ENCODE data around the gene CARD8.
"Not testable (repeated sequence)": the region's sequence is repeated elsewhere in the genome, so short reads cannot be mapped to it uniquely, and the experiment has no call there.

CARD8 gene, protein sequence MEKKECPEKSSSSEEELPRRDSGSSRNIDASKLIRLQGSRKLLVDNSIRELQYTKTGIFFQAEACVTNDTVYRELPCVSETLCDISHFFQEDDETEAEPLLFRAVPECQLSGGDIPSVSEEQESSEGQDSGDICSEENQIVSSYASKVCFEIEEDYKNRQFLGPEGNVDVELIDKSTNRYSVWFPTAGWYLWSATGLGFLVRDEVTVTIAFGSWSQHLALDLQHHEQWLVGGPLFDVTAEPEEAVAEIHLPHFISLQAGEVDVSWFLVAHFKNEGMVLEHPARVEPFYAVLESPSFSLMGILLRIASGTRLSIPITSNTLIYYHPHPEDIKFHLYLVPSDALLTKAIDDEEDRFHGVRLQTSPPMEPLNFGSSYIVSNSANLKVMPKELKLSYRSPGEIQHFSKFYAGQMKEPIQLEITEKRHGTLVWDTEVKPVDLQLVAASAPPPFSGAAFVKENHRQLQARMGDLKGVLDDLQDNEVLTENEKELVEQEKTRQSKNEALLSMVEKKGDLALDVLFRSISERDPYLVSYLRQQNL

DNA sequence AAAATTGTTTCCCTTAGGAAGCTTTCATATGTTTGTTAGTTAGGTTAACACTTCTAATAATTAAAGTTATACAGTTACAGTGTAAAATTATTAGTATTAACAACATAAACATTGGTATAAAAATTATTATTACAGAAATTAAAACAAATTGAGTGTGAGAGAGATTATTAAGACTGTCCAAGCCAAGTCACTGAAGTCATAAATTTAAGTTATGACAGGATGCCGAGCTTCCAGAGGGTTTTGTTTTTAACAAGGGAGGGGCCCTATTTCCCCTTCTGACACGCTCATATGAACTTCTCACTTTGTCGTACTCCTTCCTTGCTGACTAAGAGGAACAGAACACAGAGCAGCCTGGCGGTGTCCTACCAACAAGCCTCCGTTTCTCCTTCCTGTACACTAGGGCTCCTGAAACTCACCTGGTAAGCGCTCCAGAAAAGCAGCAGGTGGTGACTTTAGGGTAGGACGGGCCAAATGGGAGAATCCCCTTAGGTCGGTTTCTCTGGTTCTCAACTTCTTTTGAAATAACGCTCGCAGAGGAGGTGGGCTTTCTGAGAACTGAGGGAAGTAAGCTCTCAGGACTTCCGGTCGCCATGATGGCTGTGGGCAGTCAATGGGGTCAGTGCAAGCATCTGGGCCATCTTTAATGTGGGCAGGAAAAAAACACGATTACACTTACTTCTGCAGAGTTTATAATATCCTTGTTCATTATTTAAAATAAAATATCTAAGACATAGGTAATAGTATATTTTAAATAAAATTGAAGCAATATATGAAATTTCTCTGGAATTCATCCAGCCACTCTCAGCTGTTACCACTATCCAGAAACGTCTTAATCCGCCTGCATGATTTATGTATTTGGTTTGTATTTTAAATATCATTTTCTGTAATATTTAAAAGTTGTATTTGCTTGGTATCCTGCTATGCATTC lies at the start of gene CARD8:
Gene CARD8, minus strand, starts transcription at position 537 of the 928 bp plus-strand sequence. CDS start 14,892 bp downstream, outside the sequence.
- DNase-seq = peak; percentile 96

DNA sequence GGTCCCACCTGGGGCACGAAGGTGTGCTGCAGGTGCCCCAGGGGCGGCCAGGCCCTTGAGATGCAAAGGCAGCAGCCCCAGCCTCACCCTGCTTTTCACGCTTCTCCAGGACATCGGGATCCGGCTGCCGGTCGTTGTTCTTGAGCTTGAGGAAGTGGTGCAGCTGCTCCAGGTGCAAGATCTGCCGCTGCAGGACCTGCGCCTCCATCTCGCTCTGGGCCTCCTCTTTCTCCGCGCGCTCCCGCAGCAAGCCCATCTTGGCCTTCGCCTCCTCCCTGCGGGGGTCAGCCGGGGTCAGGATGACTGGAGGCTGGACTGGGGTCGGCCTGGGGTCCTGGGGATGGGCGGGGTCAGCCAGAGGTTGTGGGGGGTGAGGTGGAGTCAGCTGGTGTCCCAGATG lies 48.2 kb upstream of the CARD8 start:
- DNase-seq = no peak

DNA sequence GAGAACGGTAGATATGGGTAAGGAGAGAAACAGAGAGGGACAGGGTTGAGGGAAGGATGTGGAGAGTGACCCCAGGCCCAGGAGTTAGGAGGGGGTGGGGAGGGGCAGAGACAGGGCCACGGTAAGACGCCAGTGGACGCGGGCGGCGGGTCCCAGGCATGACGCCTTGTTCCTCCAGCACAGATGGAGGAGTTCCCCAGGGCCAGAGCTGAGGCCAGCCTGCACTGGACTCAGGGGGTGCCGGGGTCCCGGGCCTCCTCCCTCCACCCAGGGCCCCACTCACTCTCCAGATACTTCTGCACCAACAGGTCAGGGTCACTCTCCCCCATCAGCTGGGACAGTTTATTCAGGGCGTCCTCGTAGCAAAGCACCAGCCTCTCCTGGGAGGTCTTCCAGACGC lies 47.7 kb upstream of the CARD8 start:
- DNase-seq = no peak

DNA sequence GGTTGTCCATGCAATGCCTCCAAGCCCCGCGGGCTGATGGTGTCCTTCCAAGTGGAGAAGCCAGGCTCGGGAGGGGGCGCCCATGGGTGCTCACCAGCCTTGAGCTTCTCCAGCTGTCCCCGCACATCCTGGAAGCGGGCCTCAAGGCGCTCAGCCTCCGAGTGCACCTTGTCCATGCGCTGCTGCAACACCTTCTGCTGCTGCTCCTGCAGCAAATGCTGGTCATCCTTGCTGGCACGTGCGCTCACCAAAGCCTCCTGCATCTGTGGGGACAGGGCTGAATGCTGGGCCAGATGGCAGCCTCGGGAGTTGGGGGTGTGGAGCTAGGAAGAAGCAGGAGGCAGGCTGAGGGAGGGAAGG lies 46.9 kb upstream of the CARD8 start:
- DNase-seq = no peak

DNA sequence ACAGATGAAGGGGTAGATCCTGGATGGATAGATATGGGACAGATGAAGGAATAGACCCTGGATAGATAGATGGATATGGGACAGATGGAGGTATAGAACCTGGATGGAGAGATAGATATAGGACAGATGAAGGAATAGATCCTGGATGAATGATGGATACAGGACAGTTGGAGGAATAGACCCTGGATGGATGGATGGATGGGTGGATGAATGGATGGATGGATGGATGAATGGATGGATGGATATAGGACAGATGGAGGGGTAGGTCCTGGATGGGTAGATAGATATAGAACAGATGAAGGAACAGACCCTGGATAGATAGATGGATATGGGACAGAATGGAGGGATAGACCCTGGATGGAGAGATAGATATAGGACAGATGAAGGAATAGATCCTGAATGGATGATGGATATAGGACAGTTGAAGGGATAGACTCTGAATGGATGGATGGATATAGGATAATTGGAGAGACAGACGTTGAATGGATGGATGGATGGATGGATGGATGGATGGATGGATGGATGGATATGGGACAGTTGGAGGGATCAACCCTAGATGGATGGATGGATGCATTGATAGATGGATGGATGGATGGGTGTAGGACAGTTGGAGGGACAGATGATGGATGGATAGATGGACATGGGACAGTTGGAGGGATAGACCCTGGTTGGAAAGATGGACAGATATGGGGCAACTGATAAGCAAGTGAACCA lies 46.3 kb upstream of the CARD8 start:
- no peak for DNase-seq

DNA sequence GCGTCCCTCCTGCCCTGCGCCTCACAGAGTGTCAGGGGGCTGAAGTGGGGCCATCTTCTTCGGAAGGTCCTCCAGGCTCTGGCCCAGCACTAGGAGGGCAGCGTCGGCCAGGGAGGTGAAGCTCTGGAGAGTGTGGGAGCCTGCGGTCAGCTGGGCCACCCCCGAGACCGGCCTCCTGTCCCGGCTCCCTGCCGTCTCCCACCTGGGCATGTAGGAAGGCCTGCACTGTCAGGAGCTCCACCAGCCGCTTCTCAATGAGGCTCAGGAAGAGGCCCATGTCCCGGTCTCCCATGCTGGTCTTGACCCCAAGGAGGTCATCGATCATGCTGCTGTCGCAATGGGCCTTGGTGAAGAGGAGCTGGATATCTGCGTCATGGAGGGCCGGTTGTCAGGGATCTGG lies 42.3 kb upstream of the CARD8 start:
- no peak for DNase-seq

DNA sequence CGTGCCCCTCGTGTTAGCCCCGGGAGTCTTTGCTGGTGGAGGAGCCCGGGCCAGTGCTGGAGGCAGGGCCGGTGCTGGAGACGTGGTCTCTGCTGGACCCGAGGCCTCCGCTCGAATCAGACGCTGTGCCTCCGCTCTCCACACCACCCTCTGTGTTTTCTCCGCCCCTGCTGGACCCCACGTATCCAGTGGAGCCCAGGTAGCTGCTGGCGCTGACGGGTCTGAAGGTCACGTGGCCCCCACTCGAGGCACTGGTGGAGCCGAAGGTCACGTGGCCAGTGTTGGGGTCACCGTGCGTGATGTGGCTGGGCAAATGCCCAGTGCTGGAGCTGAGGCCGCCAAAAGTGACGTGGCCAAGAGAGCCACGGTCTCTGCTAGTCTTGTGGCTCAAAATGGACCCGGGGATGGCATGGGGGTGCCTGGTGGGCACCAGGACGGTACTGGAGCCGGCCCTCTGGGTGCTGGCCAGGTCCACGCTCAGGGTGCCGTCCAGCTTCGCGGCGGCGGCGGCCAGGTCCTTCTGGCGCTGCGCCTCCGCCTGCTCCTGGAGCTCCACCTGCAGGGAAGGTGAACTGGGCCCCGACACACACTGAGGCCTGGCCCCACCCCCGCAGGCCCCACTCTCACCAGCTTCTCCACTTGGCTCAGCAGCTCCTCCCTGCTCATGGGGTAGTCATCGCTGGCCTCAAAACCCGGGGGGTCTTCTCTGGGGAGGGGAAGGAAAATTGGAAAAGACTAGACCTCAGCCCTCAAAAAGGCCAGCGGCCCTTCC lies 41.4 kb upstream of the CARD8 start:
- no peak for DNase-seq

DNA sequence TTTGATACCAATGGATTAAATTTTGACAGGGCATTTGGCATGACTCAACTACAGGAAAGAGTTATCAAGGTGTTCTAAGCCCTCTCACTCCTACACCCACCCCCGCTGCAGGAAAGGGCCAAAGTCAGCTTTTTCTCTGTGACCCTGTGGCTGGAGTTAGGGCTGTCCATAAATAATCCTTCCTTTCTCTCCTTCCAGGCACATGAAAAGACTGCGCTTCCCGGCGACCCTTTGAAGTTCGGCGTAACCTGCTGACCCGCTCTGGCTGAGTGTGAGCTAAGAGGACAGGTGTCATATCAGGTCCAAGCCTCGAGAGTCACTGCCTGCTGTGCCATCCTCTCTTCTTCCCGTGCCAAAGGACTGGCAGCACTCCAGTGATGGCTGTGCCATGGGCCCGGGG lies 39.7 kb upstream of the CARD8 start:
- no peak for DNase-seq

DNA sequence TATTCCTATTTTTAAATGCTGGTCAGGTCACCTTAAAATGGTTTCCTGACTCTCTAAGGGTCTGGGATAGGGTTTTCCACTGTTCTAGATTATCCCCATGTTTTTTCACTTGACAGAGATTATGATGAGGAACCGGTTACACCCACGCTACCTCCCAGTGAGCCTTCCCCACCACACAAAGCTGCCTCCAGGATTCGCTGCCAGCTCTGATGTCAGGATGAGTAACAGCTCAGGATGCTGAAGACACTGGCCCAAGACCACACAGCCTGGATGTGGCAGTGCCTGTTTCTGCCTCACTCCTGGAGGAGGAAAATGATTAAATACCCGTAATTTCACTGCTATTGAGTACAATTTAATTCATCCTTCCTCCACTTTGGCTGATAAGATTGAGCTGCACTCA lies 37.1 kb upstream of the CARD8 start:
- DNase-seq = no peak

DNA sequence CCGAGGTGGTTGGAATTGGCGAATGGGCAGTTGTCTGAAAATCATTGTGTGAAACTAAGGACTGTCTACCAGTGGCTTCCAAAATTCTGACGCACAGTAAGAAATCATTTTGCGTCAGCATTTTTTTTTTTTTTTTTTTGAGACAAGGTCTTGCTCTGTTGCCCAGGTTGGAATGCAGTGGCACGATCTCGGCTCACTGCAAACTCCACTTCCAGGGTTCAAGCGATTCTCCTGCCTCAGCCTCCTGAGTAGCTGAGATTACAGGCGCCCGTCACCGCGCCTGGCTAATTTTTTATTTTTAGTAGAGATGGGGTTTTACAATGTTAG lies 35.7 kb upstream of the CARD8 start:
- not testable (repeated sequence) for DNase-seq

DNA sequence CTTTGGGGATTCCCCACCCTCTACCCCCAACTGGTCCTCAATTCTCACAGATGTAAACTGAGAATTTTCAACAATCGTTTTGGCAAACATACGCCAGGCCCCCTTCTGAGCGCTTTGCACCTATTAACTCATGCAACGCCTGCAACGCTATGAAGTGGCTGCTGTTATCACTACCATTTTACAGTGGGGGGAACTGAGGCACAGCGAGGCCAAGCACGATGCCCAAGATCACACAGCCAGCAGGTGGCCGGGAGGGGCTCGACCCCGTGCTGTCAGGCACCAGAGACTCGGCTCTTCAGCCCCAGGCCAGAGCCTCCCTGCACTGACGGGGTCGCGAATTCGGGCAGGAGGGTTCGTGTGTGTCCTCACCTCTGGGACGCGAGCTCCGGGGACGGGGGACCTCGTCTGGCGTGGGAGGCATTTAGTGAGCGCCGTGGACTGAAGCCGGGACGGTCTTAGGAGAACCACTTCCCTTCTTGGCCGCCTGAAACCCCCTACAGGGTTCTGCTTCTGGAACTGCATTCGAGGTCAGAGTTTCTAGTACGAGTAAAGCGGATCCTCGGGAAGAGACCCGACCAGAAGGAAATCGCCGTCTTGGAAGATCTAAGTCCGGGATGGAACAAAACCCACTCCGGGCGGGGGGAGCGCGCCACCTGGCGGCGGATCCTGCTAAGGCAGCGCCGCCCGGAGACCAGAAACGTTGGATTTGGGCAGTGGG lies 35.2 kb upstream of the CARD8 start:
- DNase-seq = no peak

DNA sequence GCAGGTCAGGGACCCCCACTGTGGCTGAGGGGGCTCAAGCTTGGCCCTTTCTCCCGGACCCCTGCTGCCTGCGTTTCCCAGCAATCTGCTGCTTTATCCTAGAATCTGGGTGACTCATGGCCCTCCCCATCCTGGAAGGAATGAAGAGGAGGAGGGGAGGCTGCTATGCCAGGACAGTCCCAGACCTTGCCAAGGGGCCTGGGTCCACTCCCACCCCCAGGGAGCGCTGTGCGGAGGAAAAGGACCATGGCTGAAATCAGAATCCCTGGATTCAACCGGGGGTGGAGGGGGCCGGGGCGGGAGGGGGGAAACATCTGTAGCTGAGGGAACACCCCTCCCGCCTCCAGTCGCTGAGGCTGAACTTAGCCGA lies 34.7 kb upstream of the CARD8 start:
- no peak for DNase-seq

DNA sequence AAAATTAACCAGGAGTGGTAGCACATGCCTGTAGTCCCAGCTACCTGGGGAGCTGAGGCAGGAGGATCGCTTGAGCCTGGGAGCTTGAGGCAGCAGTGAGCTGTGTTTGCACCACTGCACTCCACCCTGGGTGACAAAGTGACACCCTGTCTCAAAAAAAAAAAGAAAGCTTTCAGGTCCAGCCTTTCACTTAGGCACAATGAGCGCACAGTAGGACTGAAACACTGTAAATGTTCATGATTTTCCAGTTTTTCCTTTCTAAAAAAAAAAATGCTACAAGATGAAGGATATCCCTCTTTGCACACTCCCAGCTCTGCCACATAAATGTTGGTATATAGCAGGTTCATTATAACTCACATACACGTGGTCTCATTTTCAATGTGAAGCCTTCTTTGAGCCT lies 32.0 kb upstream of the CARD8 start:
- DNase-seq = no peak

DNA sequence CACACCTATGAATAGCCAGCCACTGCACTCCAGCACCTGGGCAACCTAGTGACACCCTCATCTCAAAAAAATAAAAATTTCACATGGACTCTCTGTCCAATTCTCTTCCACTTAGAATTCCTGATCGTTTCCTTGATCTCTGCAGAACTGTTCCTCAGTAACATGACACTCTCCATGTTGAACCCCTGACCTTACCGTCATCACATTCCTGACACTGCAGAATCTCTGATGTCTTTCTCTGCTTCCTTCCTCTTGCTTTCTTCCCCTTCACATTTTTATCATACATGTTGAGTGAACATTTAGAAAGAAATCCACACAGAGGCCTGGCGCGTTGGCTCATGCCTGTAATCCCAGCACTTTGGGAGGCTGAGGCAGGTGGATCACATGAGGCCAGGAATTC lies 29.2 kb upstream of the CARD8 start:
- DNase-seq = no peak

DNA sequence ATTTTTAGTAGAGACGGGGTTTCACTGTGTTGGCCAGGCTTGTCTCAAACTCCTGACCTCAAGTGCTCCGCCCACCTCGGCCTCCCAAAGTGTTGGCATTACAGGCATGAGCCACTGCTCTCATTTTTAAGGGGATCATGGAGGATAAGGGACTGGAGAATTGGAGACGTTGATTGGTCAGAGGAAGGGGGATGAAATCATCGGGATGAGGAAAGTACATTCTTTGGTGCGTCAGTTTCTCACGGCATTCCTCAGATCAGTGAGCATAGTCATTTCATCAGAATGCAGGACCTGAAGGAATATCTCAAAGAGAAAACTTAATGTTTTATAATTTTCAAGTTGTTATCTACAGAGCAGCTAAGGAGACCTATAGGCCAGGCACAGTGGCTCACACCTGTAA lies 28.2 kb upstream of the CARD8 start:
- DNase-seq = no peak

DNA sequence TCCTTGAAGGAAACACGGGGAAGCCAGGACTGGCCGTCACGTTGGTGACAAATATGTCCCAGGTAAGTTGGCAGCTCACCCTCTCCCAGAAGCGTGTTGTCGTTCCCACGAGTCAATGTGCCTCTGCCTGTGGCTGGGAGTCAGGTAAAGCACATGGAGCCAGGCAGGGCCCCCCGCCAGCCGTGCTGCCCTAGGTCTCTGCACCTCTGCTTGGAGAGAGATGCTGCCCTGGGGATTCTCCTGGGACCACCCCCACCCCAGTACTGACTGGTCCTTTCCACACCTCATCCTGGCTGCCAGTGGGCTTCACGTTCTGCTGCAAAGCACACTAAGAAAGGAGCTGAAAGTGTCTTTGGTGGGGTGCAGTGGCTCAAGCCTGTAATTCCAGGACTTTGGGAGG lies 24.0 kb upstream of the CARD8 start:
- no peak for DNase-seq

DNA sequence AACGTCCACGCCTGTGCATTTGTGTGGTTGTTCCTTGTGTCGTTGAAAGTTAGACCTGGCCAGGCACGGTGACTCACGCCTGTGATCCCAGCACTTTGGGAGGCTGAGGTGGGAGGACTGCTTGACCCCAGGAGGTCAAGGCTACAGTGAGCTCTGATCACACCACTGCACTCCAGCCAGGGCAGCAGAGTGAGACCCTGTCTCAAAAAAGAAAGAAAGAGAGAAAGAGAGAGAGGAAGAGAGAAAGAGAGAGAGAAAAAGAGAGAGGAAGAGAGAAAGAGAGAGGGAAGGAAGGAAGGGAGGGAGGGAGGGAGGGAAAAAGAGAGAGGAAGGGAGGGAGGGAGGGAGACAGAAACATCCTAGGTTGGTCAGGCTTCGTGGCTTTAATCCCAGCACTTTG lies 19.2 kb upstream of the CARD8 start:
- DNase-seq = no peak

DNA sequence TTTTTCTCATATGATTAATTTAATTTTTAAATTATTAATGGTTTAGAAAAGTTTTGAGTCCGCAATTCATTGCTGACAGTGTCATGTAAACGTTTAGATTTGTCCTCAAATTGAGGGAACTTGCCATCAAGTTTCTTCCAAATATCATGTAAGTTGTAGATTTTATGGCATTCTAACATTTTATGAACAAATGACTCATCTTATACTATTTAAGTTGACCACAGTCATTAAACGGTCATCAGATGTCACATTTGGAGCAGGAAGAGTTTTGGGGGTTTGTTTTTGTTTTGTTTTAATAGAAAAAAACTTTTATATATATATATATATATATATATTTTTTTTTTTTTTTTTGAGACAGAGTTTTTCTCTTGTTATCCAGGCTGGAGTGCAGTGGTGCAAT lies 18.5 kb upstream of the CARD8 start:
- DNase-seq = no peak

DNA sequence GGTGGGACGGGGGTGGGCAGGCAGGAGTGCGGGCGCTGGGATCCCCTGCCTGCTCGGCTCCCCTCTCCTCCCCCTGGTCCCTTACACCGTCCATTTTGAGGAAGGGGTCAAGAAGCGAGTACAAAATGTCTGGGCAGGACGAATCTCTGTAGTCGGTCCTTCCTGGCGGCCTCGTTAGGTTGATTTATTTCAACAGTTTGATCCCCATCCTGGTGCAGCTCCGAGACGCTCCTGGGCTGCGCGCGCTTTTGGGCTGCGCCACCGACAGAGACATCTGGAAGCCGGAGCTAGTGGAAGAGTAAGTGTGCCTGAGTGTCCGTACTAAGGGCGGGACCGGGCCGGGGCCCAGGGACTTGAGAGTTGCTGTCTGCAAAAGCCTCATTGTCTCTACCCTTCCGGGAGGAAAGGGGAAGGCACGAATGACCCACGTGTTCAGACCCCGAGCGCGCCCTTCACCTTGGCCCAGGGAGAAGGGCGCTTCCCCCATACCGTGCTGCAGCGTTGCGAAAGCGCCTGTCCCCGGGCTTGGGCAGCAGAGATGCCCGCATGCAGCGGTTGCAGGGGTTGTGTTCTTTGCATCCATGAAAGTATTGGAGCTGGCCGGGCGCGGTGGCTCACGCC lies 15.9 kb upstream of the CARD8 start:
- no peak for DNase-seq

DNA sequence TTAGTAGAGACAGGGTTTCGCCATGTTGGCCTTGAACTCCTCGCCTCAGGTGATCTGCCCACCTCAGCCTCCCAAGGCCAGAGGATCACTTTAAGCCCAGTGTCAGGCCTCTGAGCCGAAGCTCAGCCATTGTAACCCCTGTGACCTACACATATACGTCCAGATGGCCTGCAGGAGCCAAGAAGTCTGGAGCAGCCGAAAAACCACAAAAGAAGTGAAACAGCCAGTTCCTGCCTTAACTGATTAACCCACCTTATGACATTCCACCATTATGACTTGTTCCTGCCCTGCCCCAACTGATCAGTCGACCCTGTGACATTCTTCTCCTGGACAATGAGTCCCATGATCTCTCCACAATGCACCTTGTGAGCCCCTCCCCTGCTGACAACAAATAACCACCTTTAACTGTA lies 13.9 kb upstream of the CARD8 start:
- DNase-seq = not testable (repeated sequence)

DNA sequence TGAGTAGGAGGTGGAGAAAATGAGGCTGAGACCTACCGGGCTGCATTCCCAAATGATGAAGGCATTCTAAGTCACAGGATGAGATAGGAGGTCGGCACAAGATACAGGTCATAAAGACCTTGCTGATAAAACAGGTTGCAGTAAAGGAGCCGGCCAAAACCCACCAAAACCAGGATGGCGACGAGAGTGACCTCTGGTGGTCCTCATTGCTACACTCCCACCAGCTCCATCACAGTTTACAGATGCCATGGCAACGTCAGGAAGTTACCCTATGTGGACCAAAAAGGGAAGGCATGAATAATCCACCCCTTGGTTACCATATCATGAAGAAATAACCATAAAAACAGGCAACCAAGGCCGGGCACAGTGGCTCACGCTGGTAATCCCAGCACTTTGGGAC lies 9.6 kb upstream of the CARD8 start:
- not testable (repeated sequence) for DNase-seq

DNA sequence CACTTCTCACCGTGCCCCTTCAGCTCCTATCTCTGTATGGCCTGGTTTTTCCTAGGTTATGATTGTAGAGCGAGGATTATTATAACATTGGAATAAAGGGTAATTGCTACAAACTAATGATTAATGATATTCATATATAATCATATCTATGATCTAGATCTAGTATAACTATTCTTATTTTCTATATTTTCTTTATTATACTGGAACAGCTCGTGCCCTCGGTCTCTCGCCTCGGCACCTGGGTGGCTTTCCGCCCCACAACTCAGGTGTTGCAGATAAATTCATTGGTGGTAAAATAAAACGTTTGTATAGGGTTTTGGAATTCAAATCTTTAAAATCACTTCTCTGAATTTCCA lies 4.6 kb upstream of the CARD8 start:
- DNase-seq = not testable (repeated sequence)
